Stimulated activated CD4-positive, alpha-beta T cell treated with anti-CD3 and anti-CD28 coated beads, Interleukin-4, amount 100 ng/mL, for 4 hours (primary cell): ENCODE results near the gene KIR3DL2.
"Not testable (repeated sequence)": the region's sequence is repeated elsewhere in the genome, so short reads cannot be mapped to it uniquely, and the experiment has no call there.

Source experiments
- DNase-seq, 2 experiments: peaks; one replicate each; pipeline ENCODE4 v3.0.0-alpha.2; 2020

Gene KIR3DL2

DNA sequence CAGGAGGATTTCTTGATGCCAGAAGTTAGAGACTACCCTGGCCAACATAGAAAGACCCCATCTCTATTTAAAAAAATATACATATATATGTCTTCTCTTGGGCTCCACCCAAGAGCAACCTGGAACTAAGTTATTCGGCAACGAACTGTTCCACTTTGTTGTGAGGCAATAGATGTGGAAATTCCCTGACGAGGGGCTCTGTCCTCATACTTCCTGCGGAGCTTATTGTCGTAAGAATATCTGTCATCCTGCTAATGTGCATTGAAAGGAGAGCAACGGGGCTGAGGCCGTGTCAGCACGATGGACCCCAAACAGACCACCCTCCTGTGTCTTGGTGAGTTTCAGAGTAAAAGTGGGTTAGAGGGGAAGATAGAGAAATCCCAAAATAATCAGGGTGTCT is 23.7 kb downstream of the KIR3DL2 start, which contains the start of gene FCAR:
TSS of gene FCAR (plus strand) at position 246 of the 400 bp plus-strand sequence. CDS start at position 301, 55 bp downstream.
- no peak for DNase-seq

DNA sequence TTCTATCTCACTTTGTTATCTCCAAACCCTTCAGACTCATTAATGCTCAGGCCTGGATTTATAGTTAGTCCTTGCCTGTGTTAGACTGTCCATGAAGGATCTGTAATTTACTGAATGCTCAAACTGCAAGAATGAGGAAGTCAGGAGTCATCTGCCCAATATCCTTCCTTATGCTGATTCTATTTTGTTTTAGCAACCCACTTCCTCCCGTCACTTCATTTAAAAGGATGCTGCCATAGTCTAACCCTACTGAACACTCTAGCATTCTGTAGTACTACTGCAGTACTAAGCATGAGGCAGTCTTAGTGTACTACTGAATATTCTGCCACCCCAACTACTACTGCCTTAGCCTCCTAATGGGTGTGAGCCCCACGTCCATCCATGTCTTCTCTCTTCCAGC is 25.3 kb downstream of the KIR3DL2 start:
- DNase-seq: no peak

DNA sequence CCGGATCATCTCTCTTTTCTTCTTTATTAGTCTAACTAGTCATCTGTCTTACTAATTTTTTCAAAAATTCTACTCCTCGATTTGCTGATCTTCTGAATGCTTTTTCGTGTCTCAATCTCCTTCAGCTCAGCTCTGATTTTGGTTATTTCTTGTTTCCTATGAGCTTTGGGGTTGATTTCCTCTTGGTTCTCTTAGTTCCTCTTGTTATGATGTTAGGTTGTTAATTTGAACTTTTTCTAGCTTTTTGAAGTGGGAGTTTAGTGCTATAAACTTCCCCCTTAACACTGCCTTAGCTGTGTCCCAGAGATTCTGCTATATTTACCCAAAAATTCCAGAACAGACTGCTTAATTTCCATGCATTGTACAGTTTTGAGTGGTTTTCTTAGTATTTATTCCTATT is 27.2 kb downstream of the KIR3DL2 start:
- DNase-seq: no peak

- no peak for DNase-seq
These were observed 31.6 kb downstream of the KIR3DL2 start for GRCh38 chr19:54881884-54882283.

DNA sequence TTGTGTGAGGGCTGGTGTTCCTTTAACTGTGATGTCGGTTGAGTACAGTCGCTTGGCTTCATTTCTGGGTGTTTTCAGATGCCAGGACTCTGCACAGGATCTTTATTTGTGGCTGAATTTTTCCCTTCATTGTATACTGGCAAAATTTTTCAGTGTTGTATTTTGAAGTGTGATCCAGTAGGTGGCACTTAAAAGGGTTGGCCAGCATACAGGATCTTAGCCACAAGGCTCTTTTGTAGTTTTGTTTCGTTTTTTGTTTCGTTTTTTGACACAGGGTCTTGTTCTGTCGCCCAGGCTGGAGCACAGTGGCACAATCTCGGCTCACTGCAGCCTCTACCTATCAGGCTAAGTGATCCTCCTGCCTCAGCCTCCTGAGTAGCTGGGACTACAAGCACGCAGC is 32.5 kb downstream of the KIR3DL2 start:
- no peak for DNase-seq

DNA sequence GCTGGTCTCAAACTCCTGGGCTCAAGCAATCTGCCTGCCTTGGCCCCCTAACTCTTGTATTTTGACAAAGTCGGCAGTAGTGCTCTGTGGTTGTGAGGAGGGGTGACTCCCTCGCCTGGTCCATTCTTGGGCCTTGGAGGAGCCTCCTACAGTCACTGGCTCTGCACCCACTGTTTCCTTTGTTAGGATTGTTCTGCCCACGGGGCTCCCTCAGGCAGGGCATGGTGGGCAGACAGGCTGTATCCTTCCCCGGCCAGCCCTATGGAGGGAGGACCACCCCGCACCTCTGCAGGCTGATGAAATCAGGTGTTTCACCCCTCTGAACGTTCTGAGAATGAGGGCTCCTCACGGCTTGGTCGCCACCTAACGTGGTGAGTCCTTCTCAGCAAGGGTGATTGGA is 33.0 kb downstream of the KIR3DL2 start:
- no peak for DNase-seq

GRCh38 chr19:54888239-54888638 is 38.0 kb downstream of the KIR3DL2 start:
- DNase-seq: no peak

- DNase-seq: no peak
These were observed 39.3 kb downstream of the KIR3DL2 start for GRCh38 chr19:54889566-54889965.

- DNase-seq: no peak
These were observed 43.2 kb downstream of the KIR3DL2 start for GRCh38 chr19:54893406-54893805.

DNA sequence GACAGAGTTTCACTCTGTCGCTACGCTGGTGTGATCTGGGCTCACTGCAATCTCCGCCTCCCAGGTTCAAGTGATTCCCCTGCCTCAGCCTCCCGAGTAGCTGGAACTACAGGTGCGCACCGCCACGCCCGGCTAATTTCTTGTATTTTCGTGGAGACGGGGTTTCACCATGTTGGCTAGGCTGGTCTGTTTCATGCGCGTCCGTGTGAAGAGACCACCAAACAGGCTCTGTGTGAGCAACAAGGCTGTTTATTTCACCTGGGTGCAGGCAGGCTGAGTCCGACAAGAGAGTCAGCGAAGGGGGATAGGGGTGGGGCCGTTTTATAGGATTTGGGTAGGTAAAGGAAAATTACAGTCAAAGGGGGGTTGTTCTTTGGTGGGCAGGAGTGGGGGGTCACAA is 43.9 kb downstream of the KIR3DL2 start:
- DNase-seq: not testable (repeated sequence)

DNA sequence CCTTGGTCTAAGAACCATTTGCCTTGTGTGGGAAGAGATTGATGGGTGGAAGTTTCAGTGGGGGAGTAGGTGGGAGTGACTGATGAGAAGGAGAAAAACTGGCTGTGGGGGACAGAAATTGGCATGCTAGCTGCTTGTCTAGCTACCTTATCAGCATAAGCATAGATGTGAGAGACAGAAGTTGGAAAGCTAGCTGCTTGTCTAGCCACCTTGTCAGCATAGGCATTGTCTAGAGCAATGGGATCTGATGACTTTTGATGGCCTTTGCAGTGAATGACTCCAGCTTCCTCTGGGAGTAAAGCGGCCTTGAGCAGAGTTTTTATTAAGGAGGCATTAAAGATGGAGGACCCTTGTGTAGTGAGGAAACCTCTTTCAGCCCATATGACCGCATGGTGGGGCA is 45.8 kb downstream of the KIR3DL2 start:
- no peak for DNase-seq

GRCh38 chr19:54898685-54899084 is 48.4 kb downstream of the KIR3DL2 start:
- DNase-seq: not testable (repeated sequence)

- not testable (repeated sequence) for DNase-seq
These were observed 49.4 kb downstream of the KIR3DL2 start for GRCh38 chr19:54899646-54900045.

DNA sequence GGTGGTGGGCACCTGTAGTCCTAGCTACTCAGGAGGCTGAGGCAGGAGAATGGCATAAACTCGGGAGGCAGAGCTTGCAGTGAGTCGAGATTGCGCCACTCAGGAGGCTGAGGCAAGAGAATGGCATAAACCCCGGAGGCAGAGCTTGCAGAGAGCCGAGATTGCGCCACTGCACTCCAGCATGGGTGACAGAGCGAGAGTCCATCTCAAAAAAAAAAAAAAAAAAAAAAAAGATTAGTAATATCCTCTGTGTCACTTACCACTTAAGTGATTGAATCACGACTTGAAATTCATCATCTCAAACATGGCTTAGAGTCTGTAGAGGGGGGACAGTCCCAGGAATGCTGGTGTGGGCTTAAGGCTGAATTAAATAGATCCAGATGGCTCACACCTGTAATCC is 50.9 kb downstream of the KIR3DL2 start:
- DNase-seq: not testable (repeated sequence)

GRCh38 chr19:54902061-54902460 is 51.8 kb downstream of the KIR3DL2 start:
- DNase-seq: no peak

DNA sequence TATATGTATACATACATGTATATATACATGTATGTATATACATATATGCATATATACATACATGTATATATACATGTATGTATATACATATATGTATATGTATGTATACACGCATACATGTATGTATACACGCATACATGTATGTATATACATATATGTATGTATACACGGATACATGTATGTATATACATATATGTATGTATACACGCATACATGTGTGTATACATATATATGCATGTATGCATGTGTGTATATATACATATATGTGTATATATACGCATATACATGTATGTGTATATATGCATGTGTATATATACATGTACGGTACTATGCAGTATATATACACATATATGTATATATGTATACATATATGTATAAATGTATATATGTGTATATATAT is 53.1 kb downstream of the KIR3DL2 start:
- no peak for DNase-seq

DNA sequence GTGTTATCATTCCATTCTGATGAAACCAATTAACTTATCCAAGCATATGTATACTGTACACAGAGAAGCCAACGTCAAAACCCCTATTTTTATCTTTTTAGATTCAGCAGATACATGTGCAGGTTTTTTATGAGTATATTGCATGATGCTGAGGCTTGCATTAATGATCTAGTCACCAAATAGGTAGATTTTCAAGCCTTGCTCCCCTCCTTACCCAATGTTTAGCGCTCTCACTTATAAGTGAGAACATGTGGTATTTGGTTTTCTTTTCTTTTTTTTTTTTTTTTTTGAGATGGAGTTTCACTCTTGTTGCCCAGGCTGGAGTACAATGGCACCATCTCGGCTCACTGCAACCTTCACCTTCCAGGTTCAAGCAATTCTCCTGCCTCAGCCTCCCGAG is 54.0 kb downstream of the KIR3DL2 start:
- not testable (repeated sequence) for DNase-seq

- DNase-seq: no peak
These were observed 55.2 kb downstream of the KIR3DL2 start for GRCh38 chr19:54905421-54905802.

DNA sequence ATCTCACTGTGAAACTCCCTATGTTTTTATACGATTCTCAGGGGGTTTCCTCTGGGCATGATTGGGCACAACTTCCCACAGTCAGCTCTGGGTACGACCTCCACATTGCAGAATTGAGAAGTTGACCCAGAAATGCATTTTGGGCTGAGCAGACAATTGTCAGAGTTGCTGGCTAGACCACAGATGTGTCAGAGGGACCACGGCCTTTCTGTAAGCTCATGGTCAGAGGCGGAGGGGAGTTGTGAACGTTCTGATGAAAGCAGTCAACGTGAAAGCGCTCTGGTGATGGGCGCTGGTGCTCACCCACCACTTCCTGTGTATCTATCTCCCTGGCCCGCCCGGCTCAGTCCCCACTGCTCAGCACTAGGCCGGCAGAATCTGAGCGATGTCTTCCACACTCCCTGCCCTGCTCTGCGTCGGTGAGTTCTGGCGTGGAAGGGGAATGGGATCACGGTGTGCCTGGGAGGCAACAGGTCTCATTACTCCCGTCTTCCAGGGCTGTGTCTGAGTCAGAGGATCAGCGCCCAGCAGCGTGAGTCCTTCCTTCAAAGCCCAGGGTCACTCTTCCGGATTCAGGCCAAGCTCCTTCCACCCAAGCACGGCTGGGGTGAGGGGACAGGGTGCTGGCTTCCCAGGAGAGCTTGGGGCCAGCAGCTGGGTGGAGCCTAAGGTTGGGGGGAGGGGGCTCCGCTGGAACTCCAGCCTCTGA is 55.7 kb downstream of the KIR3DL2 start, which contains the start of gene NCR1:
TSS of gene NCR1 (plus strand) at position 346 of the 709 bp plus-strand sequence. CDS start at position 386, 40 bp downstream.
- no peak for DNase-seq

- DNase-seq: no peak
These were observed 56.6 kb downstream of the KIR3DL2 start for GRCh38 chr19:54906819-54907218.

- DNase-seq: not testable (repeated sequence)
These were observed 57.7 kb downstream of the KIR3DL2 start for GRCh38 chr19:54907899-54908298.
